Measurements from ENCODE around the gene PDXDC1.
"Not testable (repeated sequence)": the region's sequence is repeated elsewhere in the genome, so short reads cannot be mapped to it uniquely, and the experiment has no call there.

Gene PDXDC1

GRCh38 chr16:15038689-15039088 is 63.9 kb downstream of the PDXDC1 start:
- no peak for DNase-seq

DNA sequence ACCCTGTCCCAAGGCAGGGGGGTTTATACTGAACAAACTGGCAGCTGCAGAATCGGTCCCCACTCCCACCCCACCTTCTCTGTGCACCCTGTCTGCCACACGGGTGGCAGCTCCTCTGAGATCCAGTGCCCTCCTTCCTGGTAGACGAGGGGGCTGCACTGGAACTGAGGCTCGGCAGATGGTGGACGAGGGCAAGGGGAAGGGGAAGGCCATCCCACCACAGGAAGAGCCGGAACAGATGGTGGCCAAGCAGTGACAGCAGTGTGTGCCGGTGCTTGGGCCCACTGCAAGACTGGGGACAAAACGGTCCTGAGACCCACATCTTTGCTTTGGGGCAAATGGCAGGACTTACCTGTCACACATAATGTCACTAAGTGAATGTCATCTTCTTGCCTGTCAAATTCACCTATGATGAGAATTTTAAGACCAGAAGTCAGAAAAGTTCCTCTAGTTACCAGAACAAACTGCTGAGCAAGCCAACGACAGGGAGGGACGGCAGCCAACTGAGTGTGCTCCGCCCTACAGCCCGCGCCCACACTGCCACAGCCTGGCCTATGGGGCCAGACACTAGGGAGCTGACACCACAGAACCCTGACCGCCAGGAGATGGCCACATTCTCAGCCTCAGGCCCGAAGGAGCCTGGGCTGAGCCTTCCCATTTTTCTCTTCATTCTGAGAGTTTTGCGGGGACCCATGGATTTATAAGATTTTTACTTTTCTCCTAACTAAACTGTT is 66.6 kb downstream of the PDXDC1 start:
- no peak for DNase-seq

DNA sequence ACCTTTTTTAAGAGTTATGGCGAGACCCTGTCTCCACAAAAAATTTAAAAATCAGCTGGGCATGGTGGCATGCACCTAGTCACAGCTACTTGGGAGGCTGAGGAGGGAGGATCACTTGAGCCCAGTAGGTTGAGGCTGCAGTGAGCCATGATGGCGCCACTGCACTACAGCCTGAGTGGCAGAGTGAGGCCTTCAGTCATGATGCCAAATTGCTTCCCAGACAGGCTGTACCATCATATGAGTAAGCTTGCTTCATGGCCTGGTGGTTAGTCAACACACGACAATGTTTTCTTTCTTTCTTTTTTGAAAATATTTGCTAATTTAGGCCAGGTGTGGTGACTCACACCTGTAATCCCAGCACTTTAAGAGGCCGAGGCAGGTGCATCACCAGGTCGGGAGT is 68.5 kb downstream of the PDXDC1 start:
- no peak for DNase-seq

- DNase-seq, result no peak
Observed at GRCh38 chr16:15044286-15044685, 69.5 kb downstream of the PDXDC1 start.

GRCh38 chr16:15045270-15045669 is 70.4 kb downstream of the PDXDC1 start:
- not testable (repeated sequence) for DNase-seq

DNA sequence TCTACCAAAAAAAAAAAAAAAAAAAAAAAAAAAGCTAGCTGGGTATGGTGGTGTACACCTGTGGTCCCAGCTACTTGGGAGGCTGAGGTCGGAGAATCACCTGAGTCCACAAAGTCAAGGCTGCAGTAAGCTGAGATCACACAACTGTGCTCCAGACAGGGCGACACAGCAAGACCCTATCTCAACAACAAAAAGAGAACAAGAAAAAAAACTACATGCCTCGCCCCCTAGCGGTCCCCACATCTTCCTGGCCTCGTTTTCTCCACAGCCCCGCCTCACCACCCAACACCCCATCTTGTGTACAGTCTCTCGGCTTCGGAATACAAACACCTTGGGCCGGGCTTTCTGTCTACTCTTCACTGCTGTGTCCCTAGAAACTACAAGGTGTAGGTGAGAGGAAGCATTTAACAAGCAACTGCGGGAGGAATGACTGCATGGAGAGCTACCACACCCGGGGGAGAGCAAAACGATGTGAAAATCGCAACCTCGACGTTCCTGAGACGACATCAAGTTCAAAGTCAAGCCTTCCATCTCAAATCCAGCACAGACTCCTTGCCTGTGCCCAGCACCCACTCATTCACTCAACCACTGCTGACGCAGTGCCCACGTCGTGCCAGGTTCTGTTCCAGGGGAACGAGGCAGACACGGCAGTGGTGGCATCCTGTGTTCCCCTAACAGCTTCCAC is 72.0 kb downstream of the PDXDC1 start:
- DNase-seq, result no peak

DNA sequence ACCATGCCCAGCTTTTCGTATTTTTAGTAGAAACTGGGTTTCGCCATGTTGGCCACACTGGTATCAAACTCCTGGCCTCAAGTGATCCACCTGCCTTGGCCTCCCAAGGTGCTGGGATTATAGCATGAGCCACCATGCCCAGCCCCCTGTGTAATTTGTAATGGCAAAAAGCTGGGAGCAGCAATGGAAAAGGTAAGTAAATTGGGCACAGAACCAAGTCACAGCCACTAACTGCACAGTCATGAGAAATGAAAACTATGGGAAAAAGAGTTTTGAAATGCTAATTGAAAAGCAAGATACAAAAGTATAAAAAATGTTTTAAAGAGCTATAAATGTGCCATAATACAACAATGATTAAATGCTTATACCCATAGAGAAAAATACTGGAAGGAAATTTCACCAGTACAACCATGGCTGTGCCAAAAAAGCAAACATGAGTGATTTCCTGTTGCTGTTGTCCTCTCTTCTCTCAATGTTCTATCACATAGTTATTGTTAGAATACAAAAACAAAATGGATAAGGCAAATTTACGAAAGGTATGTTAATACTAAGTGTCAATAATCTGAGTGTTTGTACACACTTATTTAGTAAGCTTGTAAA is 74.9 kb downstream of the PDXDC1 start:
- no peak for DNase-seq

DNA sequence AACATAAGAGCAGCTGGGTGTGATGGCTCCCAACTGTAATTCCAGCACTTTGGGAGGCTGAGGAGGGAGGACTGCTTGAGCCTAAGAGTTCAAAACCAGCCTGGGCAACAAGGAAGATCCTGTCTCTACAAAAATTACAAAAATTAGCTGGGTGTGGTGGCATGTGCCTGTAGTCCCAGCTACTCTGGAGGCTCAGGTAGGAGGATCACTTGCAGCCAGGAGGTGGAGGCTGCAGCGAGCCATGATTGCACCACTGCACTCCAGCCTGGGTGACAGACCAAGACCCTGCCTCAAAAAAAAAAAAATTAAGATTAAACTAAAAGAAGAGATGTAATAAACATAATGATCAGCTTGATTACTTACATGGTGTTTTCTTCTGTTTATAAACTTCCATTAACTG is 75.6 kb downstream of the PDXDC1 start:
- DNase-seq, result not testable (repeated sequence)

- no peak for DNase-seq
Observed at GRCh38 chr16:15051387-15051951, 76.6 kb downstream of the PDXDC1 start.

DNA sequence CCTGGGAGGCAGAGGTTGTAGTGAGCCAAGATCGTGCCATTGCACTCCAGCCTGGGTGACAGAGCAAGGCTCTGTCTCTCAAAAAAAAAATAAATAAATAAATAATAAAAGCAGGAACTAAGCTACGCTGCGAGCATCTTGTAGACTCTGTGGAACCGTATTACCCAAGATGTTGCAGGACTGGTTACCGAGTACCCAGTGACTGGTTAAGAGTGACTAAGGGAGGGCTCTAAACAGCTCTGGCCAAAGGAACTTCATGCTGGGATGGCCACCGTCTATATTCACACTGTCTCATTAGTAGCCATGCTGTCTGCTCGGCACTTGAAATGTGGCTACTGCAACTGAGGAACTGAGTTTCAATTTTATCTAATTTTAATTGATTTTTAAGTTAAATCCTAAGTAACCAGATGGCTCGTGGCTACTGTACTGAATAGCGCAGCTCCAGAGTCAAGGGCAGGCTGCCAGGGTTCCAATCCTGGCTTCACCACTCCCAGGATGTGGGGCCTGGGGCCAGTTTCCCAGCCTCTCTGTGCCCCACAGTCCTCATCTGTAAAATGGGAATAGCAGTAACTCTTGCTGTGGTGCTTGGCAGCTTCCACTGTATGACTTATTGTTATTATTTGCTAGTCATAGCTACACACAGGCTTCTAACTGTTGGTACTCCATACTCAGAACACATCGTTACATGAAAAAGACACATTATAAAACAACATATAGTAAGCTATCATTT is 78.1 kb downstream of the PDXDC1 start:
- no peak for DNase-seq

GRCh38 chr16:15053904-15054303 is 79.1 kb downstream of the PDXDC1 start:
- DNase-seq, result no peak

- no peak for DNase-seq
Observed at GRCh38 chr16:15054357-15055140, 79.7 kb downstream of the PDXDC1 start.

- DNase-seq, result peak; percentile 3
Observed at GRCh38 chr16:15055141-15056053, 80.6 kb downstream of the PDXDC1 start.

GRCh38 chr16:15057681-15058417 is 83.0 kb downstream of the PDXDC1 start:
- DNase-seq, result no peak

DNA sequence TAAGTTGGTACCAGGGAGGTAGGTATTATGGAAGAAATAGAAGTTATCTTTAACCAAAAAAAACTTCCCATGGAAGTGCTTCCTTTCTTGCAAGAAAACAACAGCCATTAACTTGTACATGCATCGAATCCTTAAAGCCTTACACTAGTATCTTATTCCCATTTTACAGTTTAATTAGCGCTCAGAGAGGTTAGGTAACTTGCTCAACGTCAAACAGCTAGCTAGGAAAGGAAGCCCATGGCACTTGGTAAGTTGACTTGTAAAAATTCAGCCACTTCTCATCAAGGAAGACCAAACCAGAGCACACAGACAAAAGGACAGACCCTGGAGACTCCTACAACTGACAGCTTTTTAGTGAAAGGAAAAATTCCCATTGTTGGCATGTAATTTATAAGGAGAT is 84.5 kb downstream of the PDXDC1 start:
- no peak for DNase-seq

GRCh38 chr16:15062085-15062810 is 87.4 kb downstream of the PDXDC1 start:
- not testable (repeated sequence) for DNase-seq

- DNase-seq, result not testable (repeated sequence)
Observed at GRCh38 chr16:15065961-15066360, 91.1 kb downstream of the PDXDC1 start.

DNA sequence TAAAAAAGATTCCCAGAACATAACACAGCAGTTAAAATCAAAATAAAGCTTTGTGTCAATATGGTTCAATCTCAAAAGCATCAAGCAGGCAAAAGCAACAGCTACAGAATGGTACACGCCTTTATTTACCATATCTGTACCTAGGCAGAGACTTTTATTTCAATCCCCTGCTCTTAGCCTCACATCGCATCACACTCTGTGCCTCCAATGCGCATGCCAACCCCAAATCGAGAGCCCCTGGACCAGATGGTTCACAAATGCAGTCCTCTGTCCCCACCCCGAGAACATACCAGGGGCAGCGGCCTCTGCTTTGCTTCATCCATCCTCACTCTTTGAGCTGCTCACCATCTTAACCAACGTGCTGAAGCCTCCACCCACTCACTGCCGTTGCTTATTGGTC is 91.9 kb downstream of the PDXDC1 start:
- not testable (repeated sequence) for DNase-seq

DNA sequence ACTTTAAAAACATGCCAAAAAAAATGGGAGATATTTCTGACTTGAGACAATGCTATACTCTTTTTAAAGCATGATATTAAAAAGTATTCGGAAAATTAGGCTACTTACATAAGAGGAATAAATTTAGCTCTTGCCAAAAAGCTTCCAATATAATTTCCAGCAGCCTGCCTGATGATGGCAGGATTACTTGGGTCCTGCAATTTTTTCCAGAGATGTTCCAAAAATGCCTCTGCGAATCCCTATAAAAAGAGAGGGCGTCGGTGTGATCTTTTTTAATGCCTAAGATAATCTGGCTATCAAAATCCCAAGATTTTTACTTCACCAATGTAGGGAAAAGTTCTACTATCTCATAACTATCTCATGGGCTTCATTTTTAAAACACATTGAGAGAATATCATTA is 96.2 kb downstream of the PDXDC1 start:
- not testable (repeated sequence) for DNase-seq

Measured in NCI-H226 (cell line).